DMS53 (cell line): Measurements from ENCODE around the gene MLLT6.

Experiments
- DNase-seq: peaks from one replicate; lab custom pipeline; 2025; lab: John Stamatoyannopoulos, UW

Gene MLLT6

DNA sequence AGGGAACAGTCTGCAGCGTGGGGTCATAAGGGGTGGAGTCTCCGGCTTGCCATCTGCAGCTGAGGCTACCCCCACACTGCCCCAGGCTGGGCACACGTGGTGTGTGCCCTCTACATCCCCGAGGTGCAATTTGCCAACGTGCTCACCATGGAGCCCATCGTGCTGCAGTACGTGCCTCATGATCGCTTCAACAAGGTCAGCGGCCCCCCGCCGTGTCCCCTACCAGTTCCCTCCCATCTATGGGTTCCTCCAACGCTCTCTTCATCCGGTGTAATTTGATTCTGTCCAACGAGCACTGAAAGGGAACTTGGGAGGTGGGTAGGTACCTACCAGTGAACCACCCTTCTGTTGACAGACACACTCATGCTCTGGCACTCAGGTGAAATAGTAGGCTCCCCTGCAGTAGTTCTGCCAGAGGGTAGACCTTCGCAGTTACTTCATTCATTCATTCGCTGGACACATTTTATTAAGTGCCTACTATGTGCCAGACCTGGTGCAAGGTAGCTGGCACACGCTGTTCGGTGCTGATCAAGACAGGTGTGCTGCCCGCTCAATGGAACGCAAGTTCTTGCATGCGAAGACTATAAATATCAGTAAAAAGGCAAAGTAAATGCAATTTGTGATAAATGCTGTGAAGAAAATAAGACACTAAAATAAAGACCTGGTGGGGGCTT, 2.7 kb downstream of the MLLT6 start:
- DNase-seq = no peak

GRCh38 chr17:38709104-38709820, 4.2 kb downstream of the MLLT6 start:
- DNase-seq = no peak

DNA sequence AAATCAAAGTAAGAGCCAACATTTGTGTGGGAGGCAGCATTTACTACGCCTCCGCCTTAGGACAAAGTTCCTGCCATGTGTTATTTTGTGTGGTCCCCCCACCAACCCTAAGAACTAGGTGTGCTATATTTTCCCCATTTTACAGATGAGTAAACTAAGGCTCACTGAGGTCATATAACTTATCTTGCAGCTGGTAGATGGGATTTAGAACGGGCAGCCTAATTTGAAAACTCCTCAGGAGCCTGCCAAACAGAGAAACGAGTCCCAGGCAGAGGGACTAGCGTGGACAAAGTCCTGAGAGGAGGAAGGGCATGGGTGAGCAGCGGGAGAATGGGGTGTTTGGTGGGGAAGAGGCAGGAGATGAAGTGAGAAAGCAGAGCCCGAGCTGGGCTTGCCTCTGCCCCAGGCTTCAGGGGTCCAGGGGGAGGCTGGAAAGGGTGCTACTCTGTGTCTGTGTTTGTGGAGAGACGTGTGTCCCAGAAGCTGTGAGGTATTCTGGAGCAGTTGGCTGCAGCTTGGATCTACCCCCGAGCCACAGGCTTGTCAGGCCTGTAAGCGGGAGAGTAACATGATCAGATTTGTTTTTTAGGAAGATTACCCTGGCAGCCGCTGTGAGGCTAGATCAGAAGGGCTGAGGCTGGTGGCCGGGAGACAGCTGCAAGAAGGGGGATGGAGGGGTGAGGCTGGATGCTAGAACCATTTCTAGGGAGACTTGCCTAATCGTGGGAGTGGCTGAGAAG, 5.0 kb downstream of the MLLT6 start:
- no peak for DNase-seq

- no peak for DNase-seq
Measured at GRCh38 chr17:38710604-38710962, 5.5 kb downstream of the MLLT6 start.

DNA sequence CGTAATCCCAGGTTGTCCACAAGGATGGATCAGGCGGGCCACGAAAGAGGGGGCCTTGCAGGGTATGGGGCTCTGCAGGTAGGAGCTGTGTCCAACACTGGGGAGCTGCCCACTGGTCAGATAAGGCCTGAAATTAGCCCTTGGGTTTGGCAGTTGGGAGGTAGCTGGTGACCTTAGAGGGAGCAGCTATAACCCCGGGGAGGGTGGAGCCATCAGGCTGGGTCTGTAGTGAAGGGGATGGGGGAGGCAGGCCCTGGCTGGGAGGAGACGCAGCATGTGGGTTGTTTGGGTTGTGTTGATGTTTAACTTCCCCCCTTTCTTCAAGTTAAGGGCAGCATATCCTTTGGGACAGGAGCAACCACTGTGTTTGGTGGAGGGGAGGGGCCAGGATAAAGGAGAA, 5.9 kb downstream of the MLLT6 start:
- DNase-seq = no peak

- peak; percentile 52 for DNase-seq
Measured at GRCh38 chr17:38711792-38712571, 6.9 kb downstream of the MLLT6 start.

DNA sequence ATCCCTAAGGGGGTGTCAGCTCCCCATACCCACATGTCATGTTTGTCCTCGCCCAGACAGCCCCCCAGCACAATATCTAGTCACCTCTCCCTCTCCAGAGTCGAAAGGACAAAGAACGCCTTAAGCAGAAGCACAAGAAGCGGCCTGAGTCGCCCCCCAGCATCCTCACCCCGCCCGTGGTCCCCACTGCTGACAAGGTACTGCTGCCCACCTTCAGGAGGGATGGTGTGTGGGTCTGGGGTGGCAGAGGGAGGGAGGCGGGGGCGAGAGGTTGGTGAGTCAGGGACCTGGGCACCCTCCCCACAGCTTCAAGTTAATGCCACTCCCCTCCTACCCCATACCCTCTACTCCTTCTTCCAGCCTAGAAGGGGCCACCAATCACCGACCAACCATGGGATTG, 7.5 kb downstream of the MLLT6 start:
- DNase-seq = no peak

GRCh38 chr17:38713456-38714075, 8.5 kb downstream of the MLLT6 start:
- DNase-seq = no peak

DNA sequence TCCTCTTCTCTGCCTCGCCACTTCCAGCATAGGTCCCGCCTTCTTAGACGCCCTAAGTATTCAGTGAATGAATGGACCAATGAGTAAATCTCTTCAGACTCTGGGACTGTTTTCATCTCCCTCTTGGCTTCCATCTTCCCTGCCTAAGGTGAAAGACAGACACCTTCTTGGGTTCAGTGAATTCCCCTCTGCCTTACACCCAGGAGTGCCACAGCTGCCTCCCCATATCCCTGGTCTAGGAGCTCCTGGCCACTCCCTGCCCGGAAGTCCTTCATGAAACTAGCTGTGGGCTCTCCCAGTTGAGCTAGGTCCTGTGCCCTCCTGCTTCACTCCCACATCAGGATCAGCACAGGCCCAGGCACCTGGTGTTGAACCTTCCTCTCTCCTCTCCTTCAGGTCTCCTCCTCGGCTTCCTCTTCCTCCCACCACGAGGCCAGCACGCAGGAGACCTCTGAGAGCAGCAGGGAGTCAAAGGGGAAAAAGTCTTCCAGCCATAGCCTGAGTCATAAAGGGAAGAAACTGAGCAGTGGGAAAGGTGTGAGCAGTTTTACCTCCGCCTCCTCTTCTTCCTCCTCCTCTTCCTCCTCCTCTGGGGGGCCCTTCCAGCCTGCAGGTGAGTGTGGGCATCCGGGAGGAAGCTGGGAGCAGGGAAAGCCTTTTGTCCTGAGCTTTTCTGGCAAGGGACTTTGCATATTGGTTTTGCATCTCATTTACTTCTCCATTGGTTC, 10.3 kb downstream of the MLLT6 start:
- DNase-seq = no peak

- no peak for DNase-seq
Measured at GRCh38 chr17:38716368-38717005, 11.4 kb downstream of the MLLT6 start.

DNA sequence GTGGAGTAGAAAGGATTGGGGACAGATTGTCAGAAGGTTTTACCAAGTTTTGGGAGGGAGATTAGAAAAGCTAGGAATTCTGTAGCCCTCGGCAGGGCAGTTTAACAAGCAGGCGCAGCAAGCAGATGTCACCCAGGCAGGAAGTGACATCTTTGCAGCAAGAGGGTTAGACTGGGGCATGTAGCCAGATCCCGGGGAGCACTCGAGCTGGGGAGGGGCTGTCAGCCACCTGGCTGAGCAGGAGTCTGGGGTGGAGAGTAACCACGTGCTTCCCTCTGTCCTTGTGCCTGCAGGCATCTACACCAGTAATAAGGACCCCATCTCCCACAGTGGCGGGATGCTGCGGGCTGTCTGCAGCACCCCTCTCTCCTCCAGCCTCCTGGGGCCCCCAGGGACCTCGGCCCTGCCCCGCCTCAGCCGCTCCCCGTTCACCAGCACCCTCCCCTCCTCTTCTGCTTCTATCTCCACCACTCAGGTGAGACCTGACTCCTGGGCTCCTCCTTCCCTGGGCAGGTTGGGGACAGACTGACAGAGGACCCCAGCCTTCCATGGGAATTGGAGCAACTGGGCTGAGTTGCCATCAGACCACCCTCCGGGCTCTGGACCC, 12.2 kb downstream of the MLLT6 start:
- no peak for DNase-seq

GRCh38 chr17:38719289-38719942, 14.3 kb downstream of the MLLT6 start:
- no peak for DNase-seq

DNA sequence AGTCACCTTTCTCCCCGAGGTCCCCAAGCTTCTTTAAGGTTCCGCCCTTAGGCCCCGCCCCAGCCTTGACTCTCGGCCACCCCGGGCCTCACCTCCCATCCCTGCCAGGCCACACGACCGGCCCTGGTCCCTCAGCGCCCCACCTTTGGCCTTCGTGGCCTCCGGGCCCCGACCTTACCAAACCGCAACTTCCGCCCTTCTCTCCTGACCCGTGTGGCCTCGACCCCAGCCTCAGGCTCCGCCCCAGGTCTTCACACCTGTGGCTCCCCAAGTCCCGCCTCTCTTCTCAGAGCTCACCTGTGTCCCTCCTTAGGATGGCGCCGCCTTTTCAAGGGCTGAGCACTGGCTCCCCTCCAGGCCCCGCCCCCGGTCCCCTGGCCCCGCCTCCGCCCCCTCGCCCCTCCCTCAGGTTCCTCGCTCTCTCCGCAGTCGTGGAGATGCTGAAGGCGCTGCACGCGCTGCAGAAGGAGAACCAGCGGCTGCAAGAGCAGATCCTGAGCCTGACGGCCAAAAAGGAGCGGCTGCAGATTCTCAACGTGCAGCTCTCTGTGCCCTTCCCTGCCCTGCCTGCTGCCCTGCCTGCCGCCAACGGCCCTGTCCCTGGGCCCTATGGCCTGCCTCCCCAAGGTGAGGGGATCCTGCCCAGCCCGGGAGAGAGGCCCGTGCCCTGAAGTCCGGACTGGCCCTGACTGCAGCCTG, 15.0 kb downstream of the MLLT6 start:
- DNase-seq = peak; percentile 16

- DNase-seq = no peak
Measured at GRCh38 chr17:38720941-38721340, 15.9 kb downstream of the MLLT6 start.

DNA sequence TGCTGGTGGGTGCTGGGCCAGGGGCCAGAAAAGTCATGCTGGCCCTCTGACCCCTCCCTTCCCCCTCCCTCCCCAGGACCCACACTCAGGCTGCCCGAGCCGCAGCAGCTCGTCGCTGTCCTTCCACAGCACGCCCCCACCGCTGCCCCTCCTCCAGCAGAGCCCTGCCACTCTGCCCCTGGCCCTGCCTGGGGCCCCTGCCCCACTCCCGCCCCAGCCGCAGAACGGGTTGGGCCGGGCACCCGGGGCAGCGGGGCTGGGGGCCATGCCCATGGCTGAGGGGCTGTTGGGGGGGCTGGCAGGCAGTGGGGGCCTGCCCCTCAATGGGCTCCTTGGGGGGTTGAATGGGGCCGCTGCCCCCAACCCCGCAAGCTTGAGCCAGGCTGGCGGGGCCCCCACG, 16.7 kb downstream of the MLLT6 start:
- no peak for DNase-seq

GRCh38 chr17:38724337-38724988, 19.4 kb downstream of the MLLT6 start:
- DNase-seq = peak; percentile 75

DNA sequence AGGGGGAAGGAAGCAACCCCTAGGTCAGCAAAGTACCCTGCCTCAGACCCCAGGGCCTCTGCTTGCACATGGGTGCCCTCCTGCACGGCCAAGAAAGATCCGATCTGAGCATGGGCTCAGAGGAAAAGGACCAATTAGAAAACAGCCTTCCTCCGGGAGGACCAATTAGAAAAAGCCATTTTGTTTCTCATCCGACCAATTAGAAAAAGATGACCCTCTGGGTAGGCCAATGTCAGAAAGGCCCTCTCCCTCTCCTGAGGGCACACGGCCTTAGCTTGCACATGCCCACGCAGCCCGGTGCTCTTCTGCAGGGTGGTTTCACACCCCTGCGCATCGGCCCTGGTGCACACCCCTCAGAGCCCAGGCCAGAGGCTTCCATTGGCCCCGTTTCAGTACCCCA, 20.0 kb downstream of the MLLT6 start:
- DNase-seq = peak; percentile 46

GRCh38 chr17:38726145-38726544, 21.1 kb downstream of the MLLT6 start:
- peak; percentile 63 for DNase-seq

DNA sequence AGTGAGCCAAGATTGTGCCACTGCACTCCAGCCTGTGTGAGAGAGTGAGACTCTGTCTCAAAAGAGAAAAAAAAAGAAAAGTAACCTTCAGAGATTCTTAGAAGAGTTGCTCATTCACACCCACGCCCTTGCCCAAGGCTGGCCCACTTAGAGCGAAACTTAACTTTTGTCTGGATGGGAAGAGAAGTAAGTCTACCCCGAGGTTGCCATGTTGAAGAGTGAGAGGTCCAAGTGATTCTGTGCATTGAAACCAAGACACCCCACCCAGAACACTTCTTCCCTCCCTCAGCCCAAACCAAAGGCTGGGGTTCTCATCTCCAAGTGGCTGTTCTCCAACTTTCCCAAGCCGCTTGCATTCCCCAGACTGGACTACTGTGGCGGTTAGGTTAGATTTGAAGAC, 22.7 kb downstream of the MLLT6 start:
- no peak for DNase-seq
